Stimulated activated CD8-positive, alpha-beta memory T cell treated with anti-CD3 and anti-CD28 coated beads, Interleukin-15, amount 100 ng/mL, for 24 hours (primary cell): ENCODE measurements around the gene PLPP7.

ENCODE experiments used
- DNase-seq: peaks from one replicate; pipeline ENCODE4 v3.0.0-alpha.2; 2020; ENCODE audit warnings: low read depth

The PLPP7 gene

DNA sequence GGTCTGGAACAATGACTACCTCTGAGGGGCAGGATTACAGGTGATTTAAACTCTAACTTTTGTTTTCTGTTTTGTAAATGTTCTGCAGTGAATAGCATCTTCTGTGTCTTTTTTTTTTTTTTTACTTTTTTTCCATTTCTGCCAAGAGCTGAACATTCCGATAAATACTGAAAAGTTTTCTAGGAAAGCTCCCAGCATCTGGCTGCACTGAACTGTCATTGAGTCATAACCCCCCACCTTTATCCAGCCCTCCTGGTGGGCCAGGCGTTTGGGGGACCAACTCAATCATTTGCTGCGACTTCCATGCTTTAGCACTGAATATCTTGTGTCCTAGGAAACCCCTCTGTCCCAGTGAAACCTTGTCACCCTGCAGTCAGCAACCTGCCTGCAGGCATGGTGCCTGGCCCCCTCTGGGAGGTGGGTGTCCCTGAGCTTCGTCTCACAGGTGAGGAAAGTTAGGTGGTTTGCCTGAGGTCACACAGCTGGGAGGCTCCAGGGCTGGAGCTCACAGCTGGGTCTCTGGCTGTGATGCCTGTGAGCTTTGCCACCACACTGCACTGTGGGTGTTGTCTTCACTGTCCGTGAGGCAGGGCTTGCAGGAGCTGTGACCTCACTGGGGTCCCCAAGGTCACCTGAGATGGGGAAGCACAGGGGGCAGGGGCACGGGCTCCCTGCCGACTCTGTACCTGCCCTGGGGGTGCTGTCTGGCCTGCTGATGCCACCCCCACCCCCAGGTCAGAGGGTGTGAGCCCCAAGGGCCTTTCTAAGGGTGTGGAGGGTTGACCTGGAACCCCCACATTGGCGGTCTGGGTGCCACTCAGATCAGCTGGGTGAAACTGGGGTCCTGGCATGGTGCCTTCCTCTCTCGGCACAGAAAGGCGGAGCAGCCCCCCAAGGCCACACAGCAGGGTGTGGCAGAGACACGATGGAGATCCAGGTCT lies 14.1 kb downstream of the PLPP7 start:
- DNase-seq, result no peak

DNA sequence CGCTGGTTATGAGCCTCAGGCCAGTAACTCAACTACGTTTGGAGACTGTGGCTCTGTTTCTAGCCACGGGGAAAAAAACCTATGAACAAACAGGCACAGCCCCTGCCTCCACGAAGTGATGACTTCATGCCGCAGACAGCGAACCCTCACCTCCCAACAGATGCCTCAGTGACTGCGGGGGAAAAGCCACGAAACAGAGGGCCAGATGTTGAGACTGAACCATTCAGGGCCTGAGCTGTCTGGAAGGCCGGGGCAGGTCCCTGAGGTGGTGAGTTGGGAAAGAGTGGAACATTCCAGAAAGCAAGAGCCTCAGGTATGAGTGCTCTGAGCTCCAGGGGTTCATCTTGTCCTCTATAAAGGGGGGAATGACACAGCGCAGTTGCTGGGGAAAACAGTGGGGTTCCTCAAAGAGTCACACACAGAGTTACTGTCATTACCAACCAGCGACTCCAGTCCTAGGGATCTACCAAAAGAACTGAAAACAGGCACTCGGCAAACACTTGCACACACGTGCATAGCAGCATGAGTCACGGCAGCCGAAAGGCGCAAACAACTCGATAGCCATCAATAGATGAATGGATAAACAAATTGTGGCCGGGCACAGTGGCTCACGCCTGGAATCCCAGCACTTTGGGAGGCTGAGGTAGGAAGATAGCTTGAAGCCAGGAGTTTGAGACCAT lies 15.3 kb downstream of the PLPP7 start:
- DNase-seq, result no peak

DNA sequence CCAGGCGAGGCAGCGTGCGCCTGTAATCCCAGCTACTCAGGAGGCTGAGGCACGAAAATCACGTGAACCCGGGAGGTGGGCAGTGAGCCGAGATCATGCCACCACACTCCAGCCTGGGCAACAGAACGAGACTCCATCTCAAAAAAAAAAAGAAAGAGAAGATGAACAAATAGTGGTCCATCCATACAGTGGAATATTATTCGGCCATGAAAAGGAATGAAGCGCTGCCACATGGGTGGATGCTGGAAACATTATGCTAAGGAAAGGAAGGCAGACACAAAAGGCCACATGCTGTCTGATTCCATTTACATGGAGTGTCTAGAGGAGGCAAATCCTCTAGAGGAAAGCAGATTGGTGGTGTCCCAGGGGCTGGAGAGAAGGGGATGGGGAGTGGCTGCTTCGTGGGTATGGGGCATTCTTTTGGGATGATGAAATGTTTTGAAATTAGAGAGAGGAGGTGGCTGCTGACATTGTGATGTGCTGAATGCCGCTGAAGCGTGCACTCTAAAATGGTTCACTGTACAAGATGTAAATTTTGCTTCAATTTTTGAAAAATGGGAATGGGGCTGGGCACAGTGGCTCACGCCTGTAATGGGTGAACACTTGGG lies 17.0 kb downstream of the PLPP7 start:
- DNase-seq, result no peak

DNA sequence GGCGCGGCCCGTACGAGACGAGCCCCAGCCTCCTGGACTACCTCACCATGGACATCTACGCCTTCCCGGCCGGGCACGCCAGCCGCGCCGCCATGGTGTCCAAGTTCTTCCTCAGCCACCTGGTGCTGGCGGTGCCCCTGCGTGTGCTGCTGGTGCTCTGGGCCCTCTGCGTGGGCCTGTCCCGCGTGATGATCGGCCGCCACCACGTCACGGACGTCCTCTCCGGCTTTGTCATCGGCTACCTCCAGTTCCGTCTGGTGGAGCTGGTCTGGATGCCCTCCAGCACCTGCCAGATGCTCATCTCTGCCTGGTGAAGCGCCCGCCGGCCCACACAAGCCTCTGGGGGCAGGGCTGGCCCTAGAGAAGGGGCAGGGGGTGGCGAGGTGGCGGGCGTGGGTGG lies 18.5 kb downstream of the PLPP7 start:
- DNase-seq, result no peak

DNA sequence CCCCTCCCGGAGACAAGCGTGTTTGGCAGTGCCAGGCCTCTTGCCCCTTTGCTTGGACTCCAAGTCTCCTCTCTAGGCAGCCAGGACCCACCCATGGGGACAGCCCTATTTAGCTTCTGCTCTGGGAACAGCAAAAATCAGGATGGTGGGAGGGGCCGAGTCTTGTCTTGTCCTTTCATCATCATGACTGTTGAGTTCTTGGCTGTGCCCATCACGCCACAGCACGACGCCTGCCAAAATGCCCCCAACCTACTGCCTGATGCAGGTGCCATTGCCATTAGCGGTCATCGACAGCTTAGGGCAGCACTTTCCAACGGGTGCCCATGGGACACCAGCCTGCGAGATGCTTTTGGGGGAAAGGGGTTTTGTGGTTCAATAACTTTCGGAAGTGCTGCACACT lies 18.9 kb downstream of the PLPP7 start:
- no peak for DNase-seq

DNA sequence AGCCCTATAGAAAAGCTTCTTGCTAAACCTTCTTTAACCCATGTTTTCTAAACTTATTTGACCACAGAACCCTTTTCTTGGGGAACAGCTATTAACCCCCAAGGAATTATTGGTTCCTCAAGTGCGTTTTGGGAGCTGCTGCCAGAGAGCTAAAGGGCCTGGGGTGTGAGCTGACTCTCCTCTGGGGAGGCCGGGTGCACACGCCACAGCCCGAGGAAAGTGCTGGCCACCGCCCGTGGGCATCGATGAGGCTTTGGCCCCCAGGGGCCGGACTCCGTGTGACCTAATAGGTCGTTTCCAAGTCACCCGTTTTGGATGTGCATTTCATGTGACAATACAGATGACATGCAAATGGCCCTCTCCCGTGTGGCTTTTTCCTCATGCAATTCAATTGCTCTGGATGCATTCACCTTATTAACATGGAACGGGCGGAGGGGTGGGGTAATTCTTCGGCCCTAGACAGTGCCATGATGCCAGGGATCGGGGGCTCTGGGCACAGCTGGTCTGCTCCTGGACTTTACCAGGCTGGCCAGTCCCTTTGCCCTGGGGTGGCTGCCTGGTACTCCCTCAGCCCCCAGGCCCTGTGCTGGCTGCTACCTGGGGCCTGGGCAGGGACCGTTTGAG lies 19.5 kb downstream of the PLPP7 start:
- DNase-seq, result no peak

DNA sequence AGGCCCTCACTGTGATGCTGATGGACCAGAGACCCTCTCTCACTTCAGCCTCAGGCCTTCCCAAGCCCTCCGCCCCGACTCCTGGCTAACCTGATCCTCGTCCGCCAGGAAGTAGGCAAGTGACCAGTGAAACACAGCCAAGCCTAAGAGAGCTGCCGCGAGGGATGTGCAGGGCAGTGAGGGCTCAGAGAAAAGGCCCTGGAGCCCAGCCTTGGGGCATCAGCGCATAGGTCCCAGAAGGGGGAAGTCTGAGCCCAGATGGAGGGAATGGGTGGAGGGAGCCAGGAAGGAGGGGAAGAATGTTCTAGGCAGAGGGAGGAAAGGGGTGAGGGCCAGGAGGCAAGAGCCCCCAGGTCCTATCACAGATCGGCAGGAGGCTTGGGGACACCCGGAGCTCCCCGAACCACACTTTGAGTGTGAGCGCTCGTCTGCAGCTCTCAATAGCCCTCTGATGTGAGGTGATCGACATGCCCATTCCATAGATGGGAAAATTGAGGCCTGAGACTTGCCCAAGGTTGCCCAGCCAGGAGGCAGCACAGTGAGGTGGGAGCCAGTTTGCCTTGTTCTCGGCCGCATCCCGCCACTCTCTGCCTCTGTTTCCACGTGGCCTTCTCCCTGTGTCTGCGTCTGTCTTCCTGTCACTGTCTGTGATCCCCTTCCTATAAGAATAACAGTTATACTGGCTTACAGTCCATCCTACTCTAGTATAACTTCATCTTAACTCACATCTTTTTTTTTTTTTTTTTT lies 20.2 kb downstream of the PLPP7 start:
- no peak for DNase-seq

DNA sequence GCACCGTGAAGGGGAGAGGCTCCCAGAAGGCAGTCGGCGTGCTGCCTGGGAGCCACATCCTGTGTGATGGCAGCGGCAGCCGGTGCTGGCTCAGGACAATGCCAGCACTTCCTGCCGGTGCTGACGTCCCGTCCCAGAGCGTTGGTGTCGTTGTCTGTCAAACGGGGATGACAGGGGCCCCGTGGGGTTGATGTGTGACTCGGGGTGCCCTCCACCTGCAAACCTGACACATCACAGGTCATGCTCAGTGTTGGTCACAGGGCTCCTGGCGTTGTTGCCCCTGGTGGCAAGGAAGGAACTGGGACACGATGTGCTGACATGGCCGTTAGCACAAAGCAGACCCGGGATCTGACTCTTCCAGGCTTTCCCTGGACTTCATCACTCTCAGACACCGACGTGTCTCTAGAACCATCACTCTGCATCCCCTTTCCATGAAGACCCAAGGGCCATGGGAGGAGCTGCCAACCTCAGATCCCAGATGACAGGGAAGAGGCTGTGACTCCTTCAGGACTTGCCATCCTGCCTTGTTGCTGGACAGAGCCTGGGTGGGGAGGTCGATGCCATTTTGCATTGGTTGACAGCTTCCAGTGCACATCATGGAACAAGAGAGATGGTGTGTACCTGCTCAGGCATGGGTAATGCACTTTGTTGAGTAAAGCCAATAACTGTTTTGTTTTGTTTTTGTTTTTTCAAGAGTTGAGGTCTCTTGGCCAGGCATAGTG lies 21.5 kb downstream of the PLPP7 start:
- DNase-seq, result peak; percentile 6

DNA sequence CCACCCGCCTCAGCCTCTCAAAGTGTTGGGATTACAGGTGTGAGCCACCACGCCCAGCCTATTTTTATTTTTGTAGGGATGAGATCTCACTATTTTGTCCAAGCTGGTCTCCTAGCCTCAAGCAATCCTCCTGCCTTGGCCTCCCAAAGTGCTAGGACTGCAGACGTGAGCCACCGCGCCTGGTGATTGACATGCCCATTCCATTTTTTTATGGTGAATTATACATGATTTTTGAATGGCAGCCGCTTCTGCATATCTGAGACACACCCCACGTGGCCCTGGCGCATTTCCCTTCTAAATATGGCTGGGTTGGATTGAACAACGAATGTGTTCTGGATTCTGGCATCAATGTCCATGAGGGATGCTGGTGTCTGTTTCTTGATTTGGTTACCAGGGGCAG lies 22.7 kb downstream of the PLPP7 start:
- DNase-seq, result no peak

DNA sequence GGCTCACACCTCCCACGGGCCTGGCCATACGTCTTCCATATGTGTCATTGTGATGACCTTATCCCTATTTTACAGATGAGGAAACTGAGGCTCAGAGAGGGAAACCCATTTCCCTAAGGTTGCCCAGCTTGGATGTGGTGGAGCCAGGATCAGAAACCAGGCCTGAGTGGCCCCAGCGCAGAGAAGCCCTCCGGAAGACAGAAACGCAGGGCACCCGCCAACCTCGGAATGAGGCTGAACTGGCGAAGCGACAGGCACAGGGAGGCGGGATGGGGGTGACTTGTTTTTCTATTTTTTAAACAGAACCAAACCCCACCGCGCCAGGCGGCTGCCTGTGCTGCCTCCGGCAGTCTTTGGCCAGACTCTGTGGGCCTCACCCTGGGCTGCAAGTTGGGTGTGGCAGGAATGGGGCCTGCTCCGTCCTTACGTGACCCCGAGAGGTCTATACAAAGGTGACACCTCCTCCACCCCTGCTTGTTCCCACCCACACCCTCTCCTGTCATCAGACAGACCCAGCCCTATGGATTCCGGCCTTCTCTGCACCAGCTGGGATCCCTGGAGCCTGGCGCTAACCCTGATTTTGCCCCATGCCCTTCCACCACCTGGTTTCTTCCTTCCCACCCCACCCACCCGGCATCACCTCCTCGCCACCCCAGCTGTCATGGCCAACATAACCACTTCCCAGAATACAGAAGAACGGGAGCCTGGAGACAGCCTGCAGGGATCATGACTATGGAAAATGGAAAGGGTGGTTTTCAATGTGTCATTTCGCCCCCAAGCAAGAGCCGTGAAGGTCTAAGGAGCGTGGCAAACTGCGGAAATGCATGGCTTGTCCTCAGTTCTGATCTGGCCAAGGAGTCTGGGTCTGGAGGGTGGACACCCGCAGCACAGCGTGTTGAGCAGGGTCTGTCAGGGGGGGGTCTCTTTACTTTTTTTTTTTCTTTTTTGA lies 23.6 kb downstream of the PLPP7 start:
- no peak for DNase-seq

DNA sequence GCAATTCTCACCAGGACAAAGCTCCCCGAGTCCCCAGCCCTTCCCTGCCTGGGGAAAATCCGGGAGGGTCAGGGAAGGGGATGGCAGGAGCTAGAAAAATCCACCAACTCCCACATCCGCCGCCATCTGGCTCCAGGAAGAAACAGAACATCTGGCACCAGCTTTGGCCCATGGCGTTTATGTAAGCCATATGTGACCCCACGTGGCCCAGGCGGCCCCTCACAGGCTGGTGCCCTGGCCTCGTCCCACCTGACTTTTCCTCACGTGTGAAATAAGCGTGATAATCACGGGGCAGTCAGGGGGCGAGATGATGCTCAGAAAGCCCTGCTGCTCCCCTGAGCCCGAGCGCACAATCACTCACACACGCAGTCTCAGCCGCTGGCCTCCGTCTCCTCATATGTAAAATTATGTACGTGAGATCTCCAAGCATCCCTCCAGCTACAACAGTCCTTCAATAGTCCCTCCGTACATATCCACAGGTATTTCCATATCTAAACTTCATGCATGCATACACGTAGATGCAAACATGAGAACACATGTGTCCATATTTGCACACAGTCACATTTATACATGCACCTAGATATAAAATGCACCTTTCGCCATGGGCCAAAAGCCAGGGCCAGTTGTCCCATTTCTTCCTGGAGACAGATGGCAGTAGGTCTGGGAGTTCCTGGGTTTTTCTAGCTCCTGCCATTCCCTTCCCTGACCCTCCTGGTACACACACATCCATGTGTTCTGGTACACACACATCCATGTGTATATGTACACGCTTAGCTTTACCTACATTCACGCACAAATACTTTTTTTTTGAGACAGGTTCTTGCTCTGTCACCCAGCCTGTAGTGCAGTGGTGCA lies 28.9 kb downstream of the PLPP7 start:
- no peak for DNase-seq

DNA sequence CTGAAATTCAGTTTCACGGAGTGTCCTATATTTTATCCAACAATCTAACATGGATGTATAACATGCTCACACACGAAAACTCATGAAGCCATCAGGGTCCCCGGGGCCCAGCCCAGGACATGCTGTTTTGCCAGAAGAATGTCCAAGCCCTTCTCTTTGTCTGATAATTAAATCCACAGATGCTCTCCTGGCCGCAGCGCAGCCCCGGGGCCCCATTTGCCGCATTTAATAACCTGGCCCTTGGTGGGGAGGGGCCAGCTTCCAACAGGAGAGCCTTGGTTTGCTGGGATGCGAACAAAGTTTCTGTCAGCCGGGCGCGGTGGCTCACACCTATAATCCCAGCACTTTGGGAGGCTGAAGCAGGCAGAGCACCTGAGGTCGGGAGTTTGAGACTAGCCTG lies 30.0 kb downstream of the PLPP7 start:
- DNase-seq, result no peak

DNA sequence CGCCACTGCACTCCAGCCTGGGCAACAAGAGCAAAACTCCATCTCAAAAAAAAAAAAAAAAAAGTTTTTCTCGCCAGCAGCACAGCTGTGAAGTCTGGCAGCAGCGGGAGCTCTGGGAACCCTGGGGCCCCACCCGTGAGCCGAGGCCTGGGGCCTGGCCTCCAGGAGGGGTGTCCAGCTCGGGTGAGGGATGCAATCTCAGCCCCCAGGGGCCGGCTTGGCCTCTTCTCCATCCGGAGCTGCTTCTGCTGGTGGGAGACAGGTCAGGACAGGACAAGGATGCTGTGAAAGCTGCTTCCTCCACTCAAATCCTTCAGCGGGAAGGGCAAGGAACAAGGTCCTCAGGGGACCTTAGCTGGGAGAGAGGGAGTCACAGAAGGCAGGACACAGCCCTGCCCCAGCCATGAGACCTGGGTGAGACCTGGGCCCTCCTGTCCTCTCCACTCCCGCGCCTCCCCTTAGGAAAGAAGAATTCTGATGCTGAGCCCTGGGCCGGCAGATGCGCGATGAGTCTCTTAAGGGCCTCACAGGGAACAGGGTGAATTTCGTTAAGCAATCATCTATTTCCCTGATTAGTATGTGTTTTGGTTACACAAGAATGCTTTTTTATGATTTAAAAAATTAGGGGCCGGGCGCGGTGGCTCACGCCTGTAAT lies 30.6 kb downstream of the PLPP7 start:
- no peak for DNase-seq

DNA sequence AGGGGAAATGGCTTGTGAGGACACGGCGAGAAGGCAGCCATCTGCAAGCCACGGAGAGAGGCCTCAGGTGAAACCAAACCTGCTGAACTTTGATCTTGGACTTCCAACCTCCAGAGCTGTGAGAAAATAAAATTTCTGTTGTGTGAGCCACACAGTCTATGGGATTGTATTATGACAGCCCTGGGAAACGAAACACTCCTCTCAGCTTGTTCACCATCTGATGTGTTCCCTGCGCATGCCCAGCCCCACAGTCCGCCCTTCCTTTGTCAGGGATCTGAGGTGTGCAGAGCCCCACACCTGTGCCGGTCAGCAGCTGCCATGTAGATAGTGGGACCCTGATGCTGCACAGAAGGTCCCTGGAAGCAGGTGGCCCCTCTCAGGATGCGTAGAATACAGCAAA lies 34.1 kb downstream of the PLPP7 start:
- DNase-seq, result no peak

DNA sequence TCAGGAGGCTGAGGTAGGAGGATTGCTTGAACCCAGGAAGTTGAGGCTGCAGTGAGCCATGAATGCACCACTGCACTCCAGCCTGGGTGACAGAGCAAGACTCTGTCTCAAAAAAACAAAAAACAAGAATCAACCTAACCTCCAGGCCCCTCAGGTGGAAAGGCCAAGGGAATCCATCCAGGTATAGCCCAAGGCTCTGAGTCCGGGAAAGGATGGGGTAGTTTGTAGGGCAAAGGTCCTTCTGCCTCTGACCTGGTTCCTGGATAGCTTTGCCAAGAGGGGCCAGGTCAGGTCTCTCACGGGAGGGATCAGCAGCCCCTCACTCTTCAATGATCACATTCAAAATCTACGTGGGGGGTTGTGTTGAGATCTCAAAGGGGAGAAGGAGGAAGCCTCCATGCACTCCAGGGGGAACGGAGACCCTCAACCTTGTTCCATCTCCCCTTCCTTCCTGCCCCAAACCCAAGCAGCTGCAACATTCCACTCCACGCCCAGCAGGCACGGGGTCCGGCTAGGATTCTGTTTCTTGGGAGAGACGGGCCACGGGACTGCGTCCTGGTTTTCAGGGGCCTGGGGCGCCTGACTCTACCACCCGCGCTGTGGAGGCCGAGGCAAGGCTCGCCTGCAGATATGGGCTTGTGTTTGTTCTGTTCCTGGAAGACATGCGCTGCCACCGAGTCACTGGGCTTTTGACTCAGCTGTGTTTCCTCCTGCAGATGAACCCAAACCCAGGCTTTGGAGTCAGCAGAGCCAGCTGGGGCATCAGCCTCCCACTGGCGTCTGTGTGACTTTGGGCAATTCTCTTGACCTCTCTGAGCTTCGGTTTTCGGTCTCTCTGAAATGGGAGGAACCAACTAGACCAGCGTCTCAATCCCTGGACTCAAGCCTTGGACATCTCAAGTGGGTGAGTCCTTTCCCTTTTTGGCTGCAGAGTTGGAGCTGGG lies 35.5 kb downstream of the PLPP7 start:
- no peak for DNase-seq

DNA sequence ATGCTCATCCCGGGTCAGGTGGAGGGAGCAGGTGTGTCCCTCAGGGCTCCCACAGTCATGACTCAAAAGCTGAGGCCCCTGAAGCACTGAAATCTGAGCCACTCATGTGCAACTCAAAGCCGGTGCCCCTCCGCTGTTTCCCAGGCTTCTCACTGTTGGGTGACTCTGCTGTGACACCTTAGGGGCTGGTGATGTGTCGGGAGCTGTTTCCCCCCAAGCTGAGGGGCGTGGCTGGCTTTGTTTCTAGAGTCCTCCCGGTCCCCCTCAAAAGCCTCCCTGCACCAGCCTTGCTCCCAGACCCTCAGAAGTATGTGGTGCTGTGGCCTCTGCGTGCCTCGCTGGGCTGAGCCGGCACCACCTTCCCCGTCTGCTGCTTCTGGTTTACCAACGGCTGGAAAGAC lies 39.7 kb downstream of the PLPP7 start:
- DNase-seq, result no peak

DNA sequence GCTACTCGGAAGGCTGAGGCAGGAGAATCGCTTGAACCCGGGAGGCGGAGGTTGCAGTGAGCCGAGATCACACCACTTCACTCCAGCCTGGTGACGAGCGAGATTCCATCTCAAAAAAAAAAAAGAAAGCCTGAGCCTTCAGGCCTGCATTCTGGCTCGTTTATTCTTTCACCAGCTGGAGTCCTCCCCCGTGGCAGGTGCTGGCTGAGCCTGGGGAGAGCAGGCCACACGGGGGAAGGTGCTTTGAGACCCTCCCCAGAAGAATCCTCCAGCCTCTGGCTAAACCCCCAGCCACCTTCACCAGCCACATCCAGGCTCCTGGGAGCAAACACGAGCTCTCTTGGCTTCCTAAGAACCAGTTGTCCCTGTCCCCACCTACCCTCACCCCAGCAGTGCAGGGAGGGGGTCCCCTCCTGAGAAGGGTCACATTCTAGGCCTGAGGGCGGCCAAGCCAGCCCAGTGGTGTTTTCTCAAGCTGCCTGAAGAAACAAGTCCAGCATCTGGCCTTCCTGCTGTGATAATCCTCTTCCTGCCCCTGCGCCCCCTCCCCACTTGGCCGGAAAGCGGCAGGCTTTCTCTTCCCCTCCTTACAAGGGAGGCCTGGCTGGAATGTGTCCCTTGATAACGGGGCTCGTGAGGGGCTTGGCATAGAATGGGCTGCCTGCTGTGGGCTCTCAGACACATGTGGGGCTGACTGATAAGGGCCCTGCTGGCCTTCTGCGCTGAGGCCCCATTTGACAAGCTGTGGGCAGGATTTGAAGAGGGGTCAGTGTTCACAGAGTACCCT lies 41.5 kb downstream of the PLPP7 start:
- DNase-seq, result no peak
